Sigmoid colon (tissue), 4 donors: ENCODE data around the gene NUDT12.

Source experiments
- POLR2A ChIP-seq, 2 donors: fragments of 450-650 bp; IDR thresholded peaks; one replicate each; pipeline ENCODE4 v1.6.1; 2016; ENCODE audit warnings: antibody characterized with exemption in 2 of 2, mild to moderate bottlenecking in 2 of 2, moderate library complexity in 2 of 2
- POLR2AphosphoS5 ChIP-seq, 4 donors: sonication (generic); formaldehyde crosslinking; IDR thresholded peaks; one replicate each; pipeline ENCODE4 v1.6.1; 2017; ENCODE audit warnings: antibody characterized with exemption in 4 of 4
- TF ChIP-seq, protein P1 (sequence below), 4 experiments: fragments of 450-650 bp in 3 of 4; fragments of 200-600 bp in 1 of 4; IDR thresholded peaks; one replicate each; pipeline ENCODE4 v1.5.1; 2016 to 2019; ENCODE audit warnings: antibody characterized with exemption in 4 of 4, mild to moderate bottlenecking in 3 of 4, moderate library complexity in 2 of 4

DNA sequence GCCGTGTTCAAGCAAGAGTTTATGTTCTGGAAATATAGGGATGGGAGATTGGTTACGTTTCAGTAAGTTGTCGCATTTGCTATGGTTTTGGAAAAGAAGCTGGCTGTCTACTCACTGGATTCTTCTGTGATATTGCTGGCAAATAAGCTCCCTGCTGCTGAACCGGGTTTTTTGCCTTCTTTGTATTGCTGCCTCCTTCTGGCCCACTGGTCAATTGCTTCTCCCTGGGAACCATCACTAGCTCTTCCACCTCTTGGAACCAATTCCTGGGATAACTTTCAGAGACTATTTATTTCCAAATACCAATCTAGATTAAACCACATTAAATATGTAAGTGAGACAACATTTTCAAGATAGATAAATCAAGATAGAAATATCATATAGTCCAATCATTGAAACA lies 43.0 kb downstream of the NUDT12 start:
- TF ChIP-seq POLR2AphosphoS5 (IDR thresholded peaks at IDR 0.05), result no peak
- TF ChIP-seq, protein P1, sequence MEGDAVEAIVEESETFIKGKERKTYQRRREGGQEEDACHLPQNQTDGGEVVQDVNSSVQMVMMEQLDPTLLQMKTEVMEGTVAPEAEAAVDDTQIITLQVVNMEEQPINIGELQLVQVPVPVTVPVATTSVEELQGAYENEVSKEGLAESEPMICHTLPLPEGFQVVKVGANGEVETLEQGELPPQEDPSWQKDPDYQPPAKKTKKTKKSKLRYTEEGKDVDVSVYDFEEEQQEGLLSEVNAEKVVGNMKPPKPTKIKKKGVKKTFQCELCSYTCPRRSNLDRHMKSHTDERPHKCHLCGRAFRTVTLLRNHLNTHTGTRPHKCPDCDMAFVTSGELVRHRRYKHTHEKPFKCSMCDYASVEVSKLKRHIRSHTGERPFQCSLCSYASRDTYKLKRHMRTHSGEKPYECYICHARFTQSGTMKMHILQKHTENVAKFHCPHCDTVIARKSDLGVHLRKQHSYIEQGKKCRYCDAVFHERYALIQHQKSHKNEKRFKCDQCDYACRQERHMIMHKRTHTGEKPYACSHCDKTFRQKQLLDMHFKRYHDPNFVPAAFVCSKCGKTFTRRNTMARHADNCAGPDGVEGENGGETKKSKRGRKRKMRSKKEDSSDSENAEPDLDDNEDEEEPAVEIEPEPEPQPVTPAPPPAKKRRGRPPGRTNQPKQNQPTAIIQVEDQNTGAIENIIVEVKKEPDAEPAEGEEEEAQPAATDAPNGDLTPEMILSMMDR (IDR thresholded peaks at IDR 0.05), result no peak
- no peak for TF ChIP-seq POLR2A (IDR thresholded peaks at IDR 0.05)
